HUES6 (cell line): ENCODE data around the gene KLHL29.

Source experiments
- H3K27ac ChIP-seq: 2 replicates; pipeline ENCODE4 v1.7.0; 2013; ENCODE audit warnings: low read depth, mild to moderate bottlenecking, low read length, inconsistent platforms
- H3K27me3 ChIP-seq: 2 replicates; pipeline ENCODE4 v1.6.1; 2013; ENCODE audit warnings: low read length; ENCODE audit not compliant: control insufficient read depth, insufficient read depth
- H3K36me3 ChIP-seq: 2 replicates; pipeline ENCODE4 v1.6.1; 2013; ENCODE audit warnings: low read length; ENCODE audit not compliant: control insufficient read depth, insufficient read depth
- H3K4me1 ChIP-seq: 2 replicates; pipeline ENCODE4 v1.6.1; 2013; ENCODE audit warnings: low read length; ENCODE audit not compliant: control insufficient read depth, insufficient read depth
- H3K4me3 ChIP-seq: 2 replicates; pipeline ENCODE4 v1.5.1; 2013; ENCODE audit warnings: low read depth, low read length
- H3K9ac ChIP-seq: one replicate; pipeline ENCODE4 v1.6.1; 2013; ENCODE audit warnings: mild to moderate bottlenecking, low read length
- H3K9me3 ChIP-seq: 2 replicates; pipeline ENCODE4 v1.6.1; 2013; ENCODE audit warnings: low read depth, low read length; ENCODE audit not compliant: control insufficient read depth, insufficient read depth

The KLHL29 gene

DNA sequence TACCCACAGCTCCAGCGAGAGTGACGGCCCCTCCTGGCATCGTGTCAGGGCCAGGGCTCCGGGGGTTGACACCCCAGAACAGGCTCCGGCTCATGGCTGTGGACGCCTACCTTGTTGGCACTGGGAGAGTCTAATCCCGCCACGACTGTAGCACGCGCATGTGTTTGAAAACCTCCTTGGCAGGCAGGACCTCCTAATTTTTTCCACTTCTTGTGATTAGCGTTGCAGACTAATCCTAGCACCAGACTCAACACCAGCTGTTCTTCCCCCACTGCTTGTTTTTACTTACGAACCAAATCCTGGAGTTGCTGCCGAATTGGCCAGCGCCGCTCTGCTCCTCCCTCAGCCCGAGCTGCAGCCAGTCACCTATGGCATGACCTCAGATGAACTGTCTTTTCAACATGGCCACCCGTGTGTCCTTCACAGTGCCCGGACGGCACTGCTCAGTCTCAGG, 110.7 kb downstream of the KLHL29 start:
- Histone ChIP-seq H3K36me3 (no peaks in the 10 kb centered on the region), H3K27me3 (no peaks in the 10 kb centered on the region), H3K9ac (no peak overlapping the region), H3K4me3 (no peak overlapping the region), H3K9me3 (no peaks in the 10 kb centered on the region), H3K4me1 (peaks cover 29% of the 10 kb centered on the region), H3K27ac (no peak overlapping the region)

- Histone ChIP-seq H3K27me3 (no peaks in the 10 kb centered on the region), H3K4me3 (no peak overlapping the region), H3K36me3 (no peaks in the 10 kb centered on the region), H3K9ac (no peak overlapping the region), H3K4me1 (peaks cover 29% of the 10 kb centered on the region), H3K27ac (no peak overlapping the region; the same call in 1 of the 2 replicates), H3K9me3 (no peaks in the 10 kb centered on the region)
These were observed 111.5 kb downstream of the KLHL29 start for GRCh38 chr2:23496456-23496855.

GRCh38 chr2:23497063-23497462, 112.1 kb downstream of the KLHL29 start:
- no peaks in the 10 kb centered on the region for H3K36me3 ChIP-seq
- no peak overlapping the region for H3K4me3 ChIP-seq
- no peaks in the 10 kb centered on the region for H3K9me3 ChIP-seq
- H3K27me3 ChIP-seq: no peaks in the 10 kb centered on the region
- H3K27ac ChIP-seq: no peak overlapping the region
- peaks cover 29% of the 10 kb centered on the region for H3K4me1 ChIP-seq
- no peak overlapping the region for H3K9ac ChIP-seq

DNA sequence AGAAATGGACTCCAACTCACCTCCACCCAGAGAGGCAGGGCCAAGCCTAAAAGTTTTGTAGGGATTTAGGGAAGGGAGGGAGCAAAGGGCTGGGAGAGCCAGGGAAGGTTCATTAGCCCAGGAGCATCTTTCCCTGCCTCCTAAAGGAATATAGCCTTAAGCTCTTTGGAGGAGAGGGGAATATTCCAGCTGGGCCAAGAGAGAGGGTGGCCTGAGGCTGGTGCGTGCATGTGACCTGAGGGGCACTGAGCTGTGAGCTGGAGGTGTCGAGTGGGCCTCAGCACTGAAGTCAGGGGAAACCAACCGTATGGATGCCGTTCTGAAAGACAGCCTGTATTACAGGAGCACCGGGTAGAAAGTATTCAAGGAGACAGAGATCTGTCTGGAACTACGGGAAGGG, 112.6 kb downstream of the KLHL29 start:
- H3K36me3 ChIP-seq: no peaks in the 10 kb centered on the region
- no peak overlapping the region for H3K9ac ChIP-seq
- H3K27ac ChIP-seq: no peak overlapping the region
- H3K9me3 ChIP-seq: no peaks in the 10 kb centered on the region
- H3K27me3 ChIP-seq: no peaks in the 10 kb centered on the region
- H3K4me1 ChIP-seq: peaks cover 29% of the 10 kb centered on the region
- no peak overlapping the region for H3K4me3 ChIP-seq

- Histone ChIP-seq H3K36me3 (no peaks in the 10 kb centered on the region), H3K9ac (no peak overlapping the region), H3K4me1 (peaks cover 31% of the 10 kb centered on the region), H3K27me3 (no peaks in the 10 kb centered on the region), H3K4me3 (no peak overlapping the region), H3K9me3 (no peaks in the 10 kb centered on the region), H3K27ac (no peak overlapping the region)
These were observed 114.0 kb downstream of the KLHL29 start for GRCh38 chr2:23498943-23499342.

DNA sequence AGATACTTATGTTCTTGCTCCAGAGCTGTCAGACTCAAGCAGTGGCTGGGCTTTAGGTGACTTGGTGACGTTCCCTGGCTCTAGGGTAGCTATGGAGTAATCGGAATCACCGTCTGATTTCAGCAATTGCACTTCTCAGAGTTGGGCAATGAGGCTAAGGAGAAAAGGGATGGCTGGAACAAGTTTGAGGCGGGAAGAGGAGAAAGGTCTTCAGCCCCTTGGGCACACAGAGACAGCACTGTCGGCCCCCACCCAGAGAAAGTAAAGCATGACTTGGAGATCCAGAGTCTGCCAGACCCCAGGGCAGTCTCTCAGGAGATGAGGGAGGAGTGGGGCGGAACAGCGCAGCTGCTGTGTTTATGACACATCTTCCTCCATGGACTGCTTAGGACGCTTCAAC, 114.5 kb downstream of the KLHL29 start:
- Histone ChIP-seq H3K27ac (no peak overlapping the region), H3K36me3 (no peaks in the 10 kb centered on the region), H3K27me3 (no peaks in the 10 kb centered on the region), H3K9me3 (no peaks in the 10 kb centered on the region), H3K4me3 (no peak overlapping the region), H3K9ac (no peak overlapping the region), H3K4me1 (peaks cover 31% of the 10 kb centered on the region)

GRCh38 chr2:23500836-23501235, 115.9 kb downstream of the KLHL29 start:
- Histone ChIP-seq H3K27ac (no peak overlapping the region), H3K36me3 (no peaks in the 10 kb centered on the region), H3K4me3 (no peak overlapping the region), H3K27me3 (no peaks in the 10 kb centered on the region), H3K4me1 (peaks cover 28% of the 10 kb centered on the region), H3K9me3 (no peaks in the 10 kb centered on the region), H3K9ac (no peak overlapping the region)

- H3K36me3 ChIP-seq: no peaks in the 10 kb centered on the region
- H3K9me3 ChIP-seq: no peaks in the 10 kb centered on the region
- H3K9ac ChIP-seq: no peak overlapping the region
- no peak overlapping the region for H3K4me3 ChIP-seq
- peaks cover 15% of the 10 kb centered on the region for H3K4me1 ChIP-seq
- H3K27ac ChIP-seq: no peak overlapping the region
- no peaks in the 10 kb centered on the region for H3K27me3 ChIP-seq
These were observed 117.1 kb downstream of the KLHL29 start for GRCh38 chr2:23502096-23502495.

- Histone ChIP-seq H3K27me3 (no peaks in the 10 kb centered on the region), H3K9me3 (no peaks in the 10 kb centered on the region), H3K27ac (no peak overlapping the region), H3K4me1 (peaks cover 8% of the 10 kb centered on the region), H3K36me3 (no peaks in the 10 kb centered on the region), H3K9ac (no peak overlapping the region), H3K4me3 (no peak overlapping the region)
These were observed 118.1 kb downstream of the KLHL29 start for GRCh38 chr2:23503097-23503496.

GRCh38 chr2:23503682-23504081, 118.7 kb downstream of the KLHL29 start:
- no peak overlapping the region for H3K27ac ChIP-seq
- H3K9me3 ChIP-seq: no peaks in the 10 kb centered on the region
- no peak overlapping the region for H3K9ac ChIP-seq
- no peaks in the 10 kb centered on the region for H3K27me3 ChIP-seq
- H3K36me3 ChIP-seq: no peaks in the 10 kb centered on the region
- no peak overlapping the region for H3K4me3 ChIP-seq
- H3K4me1 ChIP-seq: peaks cover 8% of the 10 kb centered on the region

DNA sequence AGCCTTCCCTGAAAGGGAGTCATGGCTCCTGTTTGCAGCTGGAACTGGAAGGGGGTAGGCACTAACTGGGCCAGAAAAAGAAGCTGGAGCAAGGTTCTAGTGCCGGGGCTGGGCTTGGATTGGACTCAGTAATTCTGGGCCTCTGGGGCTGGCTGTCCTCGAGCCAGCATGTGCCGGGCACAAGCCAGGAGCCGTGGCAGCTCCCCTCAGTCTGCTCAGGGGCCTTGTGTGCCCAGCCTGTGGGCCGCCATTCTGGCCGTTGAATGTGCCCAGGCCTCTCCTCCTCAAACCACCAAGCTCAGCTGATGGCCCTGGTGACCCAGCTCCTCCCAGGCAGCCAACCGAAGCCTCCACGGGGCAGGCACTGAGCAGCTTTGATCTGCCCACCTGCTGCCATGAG, 119.6 kb downstream of the KLHL29 start:
- Histone ChIP-seq H3K36me3 (no peaks in the 10 kb centered on the region), H3K9me3 (no peaks in the 10 kb centered on the region), H3K9ac (no peak overlapping the region), H3K4me3 (no peak overlapping the region), H3K4me1 (peaks cover 8% of the 10 kb centered on the region), H3K27me3 (no peaks in the 10 kb centered on the region), H3K27ac (no peak overlapping the region)
